ENCODE results near the gene CAPN7.

The CAPN7 gene

GRCh38 chr3:15295506-15295905, 89.5 kb downstream of the CAPN7 start:
- Histone ChIP-seq H3K36me3 (ENCODE audit: low read length) (no peaks in the 10 kb centered on the region), H3K9ac (ENCODE audit: low read length) (no peak overlapping the region), H3K4me3 (ENCODE audit: insufficient read depth, low read length, poor library complexity, severe bottlenecking) (no peak overlapping the region), H3K27ac (ENCODE audit: low read depth, low read length) (no peak overlapping the region), H2AFZ (ENCODE audit: low read depth, low read length, severe bottlenecking) (no peak overlapping the region), H3K4me2 (ENCODE audit: low read depth, low read length, poor library complexity, severe bottlenecking) (no peak overlapping the region), H3K27me3 (ENCODE audit: low read length) (no peaks in the 10 kb centered on the region), H3K79me2 (ENCODE audit: insufficient read depth, low read length) (no peaks in the 10 kb centered on the region), H3K9me2 (replicated peaks; ENCODE audit: insufficient read depth, low read length) (no peaks in the 10 kb centered on the region), H3K9me3 (ENCODE audit: insufficient read depth, low read length) (no peaks in the 10 kb centered on the region), H3F3A (ENCODE audit: insufficient read depth) (no peaks in the 10 kb centered on the region), H4K20me1 (ENCODE audit: low read depth, low read length) (no peaks in the 10 kb centered on the region)
- TF ChIP-seq EZH2phosphoT487 (conservative IDR thresholded peaks at IDR 0.05; ENCODE audit: low read length) (no peak), CTCF (IDR thresholded peaks at IDR 0.05; ENCODE audit: insufficient read depth, low read length, poor library complexity, severe bottlenecking) (no peak)

GRCh38 chr3:15297608-15298350, 91.7 kb downstream of the CAPN7 start:
- Histone ChIP-seq H3K27ac (ENCODE audit: low read depth, low read length) (no peak overlapping the region), H3K27me3 (ENCODE audit: low read length) (no peaks in the 10 kb centered on the region), H3K79me2 (ENCODE audit: insufficient read depth, low read length) (no peaks in the 10 kb centered on the region), H2AFZ (ENCODE audit: low read depth, low read length, severe bottlenecking) (no peak overlapping the region), H3K9ac (ENCODE audit: low read length) (no peak overlapping the region), H3K4me2 (ENCODE audit: low read depth, low read length, poor library complexity, severe bottlenecking) (no peak overlapping the region), H4K20me1 (ENCODE audit: low read depth, low read length) (no peaks in the 10 kb centered on the region), H3K9me2 (replicated peaks; ENCODE audit: insufficient read depth, low read length) (no peaks in the 10 kb centered on the region), H3K9me3 (ENCODE audit: insufficient read depth, low read length) (no peaks in the 10 kb centered on the region), H3F3A (ENCODE audit: insufficient read depth) (no peaks in the 10 kb centered on the region), H3K4me3 (ENCODE audit: insufficient read depth, low read length, poor library complexity, severe bottlenecking) (no peak overlapping the region), H3K36me3 (ENCODE audit: low read length) (no peaks in the 10 kb centered on the region)
- TF ChIP-seq EZH2phosphoT487 (conservative IDR thresholded peaks at IDR 0.05; ENCODE audit: low read length): no peak
- TF ChIP-seq CTCF (IDR thresholded peaks at IDR 0.05; ENCODE audit: insufficient read depth, low read length, poor library complexity, severe bottlenecking): no peak

GRCh38 chr3:15298504-15298903, 92.5 kb downstream of the CAPN7 start:
- H3K9ac ChIP-seq (ENCODE audit: low read length): no peak overlapping the region
- H3K27ac ChIP-seq (ENCODE audit: low read depth, low read length): no peak overlapping the region
- no peaks in the 10 kb centered on the region for H3F3A ChIP-seq (ENCODE audit: insufficient read depth)
- no peak overlapping the region for H3K4me2 ChIP-seq (ENCODE audit: low read depth, low read length, poor library complexity, severe bottlenecking)
- H2AFZ ChIP-seq (ENCODE audit: low read depth, low read length, severe bottlenecking): no peak overlapping the region
- no peaks in the 10 kb centered on the region for H3K36me3 ChIP-seq (ENCODE audit: low read length)
- no peaks in the 10 kb centered on the region for H3K9me3 ChIP-seq (ENCODE audit: insufficient read depth, low read length)
- no peaks in the 10 kb centered on the region for H3K9me2 ChIP-seq (replicated peaks; ENCODE audit: insufficient read depth, low read length)
- no peaks in the 10 kb centered on the region for H4K20me1 ChIP-seq (ENCODE audit: low read depth, low read length)
- no peaks in the 10 kb centered on the region for H3K27me3 ChIP-seq (ENCODE audit: low read length)
- no peaks in the 10 kb centered on the region for H3K79me2 ChIP-seq (ENCODE audit: insufficient read depth, low read length)
- TF ChIP-seq CTCF (IDR thresholded peaks at IDR 0.05; ENCODE audit: insufficient read depth, low read length, poor library complexity, severe bottlenecking) (no peak), EZH2phosphoT487 (conservative IDR thresholded peaks at IDR 0.05; ENCODE audit: low read length) (no peak)
- H3K4me3 ChIP-seq (ENCODE audit: insufficient read depth, low read length, poor library complexity, severe bottlenecking): no peak overlapping the region
